K562 (cell line): ENCODE measurements around the gene KRTAP4-11.

Experiments used
- ATF3 ChIP-seq, 2 experiments: fragments of 450-650 bp in 1 of 2; sonication (generic) in 1 of 2; formaldehyde crosslinking in 1 of 2; IDR thresholded peaks in 1 of 2; conservative IDR thresholded peaks in 1 of 2; 2 replicates each; pipeline versions ENCODE4 v1.6.1 to v1.8.1; 2016 to 2023; ENCODE audit warnings: mild to moderate bottlenecking in 2 of 2, moderate library complexity in 2 of 2, inconsistent platforms in 1 of 2, missing genetic modification reagents in 1 of 2
- CBX3 ChIP-seq, 2 experiments: IDR thresholded peaks; 1 replicate in 1 of 2; 2 replicates in 1 of 2; pipeline ENCODE4 v1.6.1; 2012; ENCODE audit warnings: inconsistent platforms in 2 of 2, low read length in 2 of 2, borderline replicate concordance in 1 of 2, control low read depth in 1 of 2
- CEBPB ChIP-seq: fragments of 450-650 bp; IDR thresholded peaks from 2 replicates; pipeline ENCODE4 v1.6.1; 2016; ENCODE audit warnings: missing genetic modification characterization, missing compliant biosample characterization
- CHD2 ChIP-seq: IDR thresholded peaks from 2 replicates; pipeline ENCODE4 v1.6.1; 2011; ENCODE audit warnings: low read depth, low read length
- FIP1L1 ChIP-seq: fragments of 200-400 bp; formaldehyde crosslinking; IDR thresholded peaks from 2 replicates; pipeline ENCODE4 v1.6.1; 2018; ENCODE audit warnings: mild to moderate bottlenecking, low read depth, low read length; ENCODE audit not compliant: poor library complexity, severe bottlenecking
- GABPA ChIP-seq: fragments of 200-800 bp; sonication (Bioruptor generic); conservative IDR thresholded peaks from 2 replicates; pipeline ENCODE4 v1.6.1; 2016; ENCODE audit warnings: low read depth, missing genetic modification characterization, missing compliant biosample characterization
- HMG20A ChIP-seq: fragments of 450-650 bp; formaldehyde crosslinking; conservative IDR thresholded peaks from 2 replicates; pipeline ENCODE4 v1.4.0; 2020; ENCODE audit warnings: mild to moderate bottlenecking, mixed read lengths
- MGA ChIP-seq: fragments of 450-650 bp; IDR thresholded peaks from 2 replicates; pipeline ENCODE4 v1.6.1; 2016; ENCODE audit warnings: mild to moderate bottlenecking, moderate library complexity
- NR2C2 ChIP-seq, 2 experiments: fragments of 200-800 bp in 1 of 2; sonication (Bioruptor generic) in 1 of 2; sonication (generic) in 1 of 2; formaldehyde crosslinking in 1 of 2; IDR thresholded peaks; 2 replicates each; pipeline versions ENCODE4 v1.6.1 to v1.8.0; 2016 to 2022; ENCODE audit warnings: mild to moderate bottlenecking in 1 of 2, missing compliant biosample characterization in 1 of 2, missing genetic modification characterization in 1 of 2, missing genetic modification reagents in 1 of 2
- PHF8 ChIP-seq: fragments of 200-600 bp; sonication (generic); IDR thresholded peaks from 2 replicates; pipeline ENCODE4 v1.6.1; 2012; ENCODE audit warnings: mixed run types, mild to moderate bottlenecking, inconsistent platforms, low read length, moderate library complexity, borderline replicate concordance
- SIN3B ChIP-seq: fragments of 450-650 bp; IDR thresholded peaks from 2 replicates; pipeline ENCODE4 v1.6.1; 2017; ENCODE audit warnings: low read depth, mild to moderate bottlenecking, moderate library complexity
- ZFP30 ChIP-seq: fragments of 250-450 bp; sonication (Bioruptor Pico); IDR thresholded peaks from 2 replicates; pipeline ENCODE4 v1.8.0; 2022; ENCODE audit warnings: moderate library complexity, mild to moderate bottlenecking, inconsistent platforms, borderline replicate concordance
- ZNF707 ChIP-seq: fragments of 250-450 bp; sonication (Bioruptor Pico); conservative IDR thresholded peaks from 2 replicates; pipeline ENCODE4 v1.8.0; 2022; ENCODE audit warnings: inconsistent platforms, mild to moderate bottlenecking, moderate library complexity
- TF ChIP-seq, protein P1 (sequence below), 3 experiments: IDR thresholded peaks in 2 of 3; conservative IDR thresholded peaks in 1 of 3; 2 replicates each; pipeline ENCODE4 v1.5.1; 2011 to 2012; ENCODE audit warnings: low read length in 3 of 3, mild to moderate bottlenecking in 3 of 3, control low read depth in 2 of 3, improper control_type of control experiment in 1 of 3, inconsistent platforms in 1 of 3, low read depth in 1 of 3, mixed read lengths in 1 of 3, moderate library complexity in 1 of 3; ENCODE audit not compliant: insufficient read depth in 2 of 3

GRCh38 chr17:41103896-41104295 lies 14.3 kb downstream of the KRTAP4-11 start:
- TF ChIP-seq PHF8 (no peak), GABPA (tag) (no peak), MGA (no peak), CEBPB (tag) (no peak), CBX3 (IDR thresholded peaks at IDR 0.05; ENCODE audit: borderline replicate concordance in 1 of 2, low read length in 2 of 2) (no peak), ATF3 (IDR thresholded peaks at IDR 0.05) (no peak), ATF3 (CRISPR knock-in tag; conservative IDR thresholded peaks at IDR 0.05) (no peak), CHD2 (no peak), SIN3B (no peak), ZNF707 (no peak), HMG20A (no peak), ZFP30 (CRISPR knock-in tag) (no peak), NR2C2 (CRISPR knock-in tag; IDR thresholded peaks at IDR 0.05) (no peak), NR2C2 (tag; IDR thresholded peaks at IDR 0.05) (no peak), FIP1L1 (no peak)
- TF ChIP-seq, protein P1, sequence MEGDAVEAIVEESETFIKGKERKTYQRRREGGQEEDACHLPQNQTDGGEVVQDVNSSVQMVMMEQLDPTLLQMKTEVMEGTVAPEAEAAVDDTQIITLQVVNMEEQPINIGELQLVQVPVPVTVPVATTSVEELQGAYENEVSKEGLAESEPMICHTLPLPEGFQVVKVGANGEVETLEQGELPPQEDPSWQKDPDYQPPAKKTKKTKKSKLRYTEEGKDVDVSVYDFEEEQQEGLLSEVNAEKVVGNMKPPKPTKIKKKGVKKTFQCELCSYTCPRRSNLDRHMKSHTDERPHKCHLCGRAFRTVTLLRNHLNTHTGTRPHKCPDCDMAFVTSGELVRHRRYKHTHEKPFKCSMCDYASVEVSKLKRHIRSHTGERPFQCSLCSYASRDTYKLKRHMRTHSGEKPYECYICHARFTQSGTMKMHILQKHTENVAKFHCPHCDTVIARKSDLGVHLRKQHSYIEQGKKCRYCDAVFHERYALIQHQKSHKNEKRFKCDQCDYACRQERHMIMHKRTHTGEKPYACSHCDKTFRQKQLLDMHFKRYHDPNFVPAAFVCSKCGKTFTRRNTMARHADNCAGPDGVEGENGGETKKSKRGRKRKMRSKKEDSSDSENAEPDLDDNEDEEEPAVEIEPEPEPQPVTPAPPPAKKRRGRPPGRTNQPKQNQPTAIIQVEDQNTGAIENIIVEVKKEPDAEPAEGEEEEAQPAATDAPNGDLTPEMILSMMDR (IDR thresholded peaks at IDR 0.05 in 2 of 3, conservative IDR thresholded peaks at IDR 0.05 in 1 of 3; ENCODE audit: insufficient read depth in 2 of 3, low read depth in 1 of 3, low read length in 3 of 3), result no peak
